PC-9 (cell line): ENCODE results near the gene RPL7A. TPM values are rescaled to one million over a fixed set of nuclear protein-coding genes. Genes with fewer than 3 reads are reported as not detected.
"Not testable (repeated sequence)": the region's sequence is repeated elsewhere in the genome, so short reads cannot be mapped to it uniquely, and the experiment has no call there.

Source experiments
- Bru-seq: library from RNA; stranded (reverse); fragments of 400-500 nt; gene quantifications from one replicate; lab custom pipeline; 2021; lab: Mats Ljungman, UMichigan
- BruChase-seq, 2 experiments: library from RNA; stranded (reverse); fragments of 400-500 nt; gene quantifications; one replicate each; lab custom pipeline; 2021; lab: Mats Ljungman, UMichigan
- BruUV-seq: library from RNA; stranded (reverse); fragments of 400-500 nt; replicated peaks from 2 replicates; lab custom pipeline; 2021; lab: Mats Ljungman, UMichigan
- CTCF ChIA-PET: fragments of 300-600 bp; sonication (Branson Sonifier 250); formaldehyde crosslinking; loops from one replicate; lab custom pipeline; 2022; ENCODE audit warnings: antibody characterized with exemption; lab: Charles Lee
- POLR2A ChIA-PET: fragments of 300-600 bp; sonication (Branson Sonifier 250); formaldehyde crosslinking; loops from one replicate; lab custom pipeline; 2022; ENCODE audit warnings: antibody characterized with exemption; ENCODE audit not compliant: unreplicated experiment; lab: Charles Lee
- DNase-seq, 2 experiments: peaks; one replicate each; pipeline versions ENCODE4 v3.0.0 to v3.0.0-alpha.2; 2015 to 2022; ENCODE audit warnings: mixed read lengths in 1 of 2
- H2AFZ ChIP-seq: fragments of 200-600 bp; sonication (generic); 2 replicates; pipeline ENCODE4 v1.8.1; 2017; ENCODE audit warnings: antibody characterized with exemption
- H3F3A ChIP-seq: fragments of 200-600 bp; sonication (generic); 2 replicates; pipeline ENCODE4 v1.8.1; 2017; ENCODE audit warnings: antibody characterized with exemption, mild to moderate bottlenecking, low read depth; ENCODE audit not compliant: insufficient read depth
- H3K27ac ChIP-seq: fragments of 200-600 bp; sonication (generic); 2 replicates; pipeline ENCODE4 v1.6.1; 2016; ENCODE audit warnings: mixed run types
- H3K27me3 ChIP-seq: fragments of 200-600 bp; sonication (generic); 2 replicates; pipeline ENCODE4 v1.6.1; 2016; ENCODE audit warnings: low read depth, mixed run types; ENCODE audit not compliant: insufficient read depth
- H3K36me3 ChIP-seq: fragments of 200-600 bp; sonication (generic); 2 replicates; pipeline ENCODE4 v1.6.1; 2016; ENCODE audit warnings: low read depth, mixed run types
- H3K4me1 ChIP-seq: fragments of 200-600 bp; sonication (generic); replicated peaks from 2 replicates; pipeline ENCODE4 v1.6.1; 2016; ENCODE audit warnings: mixed run types; ENCODE audit not compliant: insufficient read depth
- H3K4me2 ChIP-seq: fragments of 200-600 bp; sonication (generic); 2 replicates; pipeline ENCODE4 v1.6.1; 2017; ENCODE audit warnings: mixed run types
- H3K4me3 ChIP-seq: fragments of 200-600 bp; sonication (generic); 2 replicates; pipeline ENCODE4 v1.6.1; 2016; ENCODE audit warnings: mixed run types
- H3K79me2 ChIP-seq: fragments of 200-600 bp; sonication (generic); 2 replicates; pipeline ENCODE4 v1.6.1; 2017; ENCODE audit warnings: low read depth, mixed run types
- H3K9me2 ChIP-seq: fragments of 200-600 bp; sonication (generic); 2 replicates; pipeline ENCODE4 v1.8.1; 2017; ENCODE audit warnings: mild to moderate bottlenecking; ENCODE audit not compliant: insufficient read depth
- H3K9me3 ChIP-seq: fragments of 200-600 bp; sonication (generic); 2 replicates; pipeline ENCODE4 v1.8.1; 2016; ENCODE audit warnings: low read depth; ENCODE audit not compliant: insufficient read depth
- H4K20me1 ChIP-seq: fragments of 200-600 bp; sonication (generic); 2 replicates; pipeline ENCODE4 v1.8.1; 2017; ENCODE audit not compliant: insufficient read depth
- EZH2 ChIP-seq: fragments of 200-600 bp; sonication (generic); IDR thresholded peaks from 2 replicates; pipeline ENCODE4 v1.8.0; 2017; ENCODE audit warnings: antibody characterized with exemption, low read depth
- intact Hi-C: fragments of 100-400 bp; cut with micrococcal nuclease; formaldehyde crosslinking; loops from one replicate; pipeline ENCODE4 v1.10.0; 2022; ENCODE audit not compliant: unreplicated experiment
- long read RNA-seq: library from polyadenylated mRNA; stranded (forward); transcript quantifications from one replicate; pipeline ENCODE4 v2.0.0, GENCODE V29; 2022
- total RNA-seq: library from RNA; stranded (reverse); gene quantifications from 2 replicates; pipeline ENCODE4 v1.2.3, GENCODE V29; 2021
- TF ChIP-seq, protein P1 (sequence below): fragments of 200-600 bp; sonication (generic); conservative IDR thresholded peaks from 2 replicates; pipeline ENCODE4 v1.6.1; 2017; ENCODE audit warnings: mixed run types, antibody characterized with exemption, mild to moderate bottlenecking, moderate library complexity

The RPL7A gene
- total RNA-seq (2,381 and 2,937 TPM in 2 replicates), Bru-seq, nascent RNA (percentile 100 among the genes with signal in this experiment), BruChase-seq, experiment 1, labeled RNA remaining after a 2-hour chase (percentile 100 among the genes with signal in this experiment), BruChase-seq, experiment 2, labeled RNA remaining after a 6-hour chase (percentile 100 among the genes with signal in this experiment)
- long read RNA-seq, transcript RPL7A-208 (2 exons, 374 nt) = minor isoform, 8 of 567 reads
- long read RNA-seq, transcript RPL7A-205 (8 exons, 941 nt) = minor isoform, 7 of 567 reads
- long read RNA-seq, transcript RPL7A-202 (8 exons, 891 nt) = major isoform, 194 of 567 reads
- long read RNA-seq, partial matches to known transcripts = 350 of 567 reads
- long read RNA-seq, other reads (novel, unspliced or antisense) = 5 of 567 reads

DNA sequence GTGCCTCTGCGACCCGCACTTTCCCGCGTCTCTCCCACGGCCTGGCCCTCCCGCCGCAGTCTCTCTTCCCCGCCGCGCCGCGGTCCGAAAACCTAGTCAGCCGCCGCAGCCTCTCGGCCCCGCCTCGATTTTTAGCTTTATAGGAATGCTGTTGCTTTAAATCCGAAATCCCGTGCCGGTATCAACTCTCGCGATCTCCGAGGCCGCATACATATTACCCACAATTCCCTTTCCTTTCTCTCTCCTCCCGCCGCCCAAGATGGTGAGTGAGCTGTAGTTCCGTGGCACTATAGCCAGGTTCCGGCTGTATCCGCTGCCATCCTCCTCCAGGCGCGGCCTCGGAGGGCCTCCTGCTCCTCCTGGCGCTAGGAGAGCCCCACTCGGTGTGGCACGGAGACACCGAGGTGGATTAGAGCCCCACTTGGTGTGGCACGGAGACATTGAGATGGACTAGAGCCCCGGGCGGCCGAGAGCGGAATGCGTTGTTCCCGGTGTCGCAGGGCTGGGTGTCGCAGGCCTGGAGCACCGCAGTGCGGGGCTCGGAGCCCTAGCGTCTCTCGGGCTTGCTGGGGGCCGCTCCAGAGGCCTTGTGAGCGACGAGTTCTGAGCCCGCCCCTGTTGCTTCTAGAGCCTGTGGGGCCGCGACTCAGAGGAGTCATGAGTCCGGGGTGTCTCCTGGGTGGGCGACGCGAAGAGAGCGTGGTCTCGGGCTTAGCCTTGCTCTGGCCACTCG is at the start of gene RPL7A, which contains the start of gene MED22:
Gene RPL7A, plus strand, starts transcription at position 234 of the 733 bp plus-strand sequence. Its CDS starts 26 bp downstream, at position 260.
Gene MED22, minus strand, starts transcription at position 147 of the 733 bp plus-strand sequence. CDS start 1,469 bp downstream, outside the sequence.
- Histone ChIP-seq H3F3A (peaks cover 51% of the 10 kb centered on the region), H3K4me3 (peak within 1 kb of the TSS; percentile 99), H3K9me2 (no peaks in the 10 kb centered on the region), H3K27ac (peak within 1 kb of the TSS; percentile 97), H3K79me2 (peaks cover 58% of the 10 kb centered on the region), H4K20me1 (peaks cover 52% of the 10 kb centered on the region), H3K4me2 (peak within 1 kb of the TSS; percentile 95), H3K36me3 (peaks cover 41% of the 10 kb centered on the region), H3K9me3 (no peaks in the 10 kb centered on the region), H3K4me1 (peaks cover 17% of the 10 kb centered on the region), H3K27me3 (no peaks in the 10 kb centered on the region), H2AFZ (peak within 1 kb of the TSS; percentile 76)
- TF ChIP-seq, protein P1, sequence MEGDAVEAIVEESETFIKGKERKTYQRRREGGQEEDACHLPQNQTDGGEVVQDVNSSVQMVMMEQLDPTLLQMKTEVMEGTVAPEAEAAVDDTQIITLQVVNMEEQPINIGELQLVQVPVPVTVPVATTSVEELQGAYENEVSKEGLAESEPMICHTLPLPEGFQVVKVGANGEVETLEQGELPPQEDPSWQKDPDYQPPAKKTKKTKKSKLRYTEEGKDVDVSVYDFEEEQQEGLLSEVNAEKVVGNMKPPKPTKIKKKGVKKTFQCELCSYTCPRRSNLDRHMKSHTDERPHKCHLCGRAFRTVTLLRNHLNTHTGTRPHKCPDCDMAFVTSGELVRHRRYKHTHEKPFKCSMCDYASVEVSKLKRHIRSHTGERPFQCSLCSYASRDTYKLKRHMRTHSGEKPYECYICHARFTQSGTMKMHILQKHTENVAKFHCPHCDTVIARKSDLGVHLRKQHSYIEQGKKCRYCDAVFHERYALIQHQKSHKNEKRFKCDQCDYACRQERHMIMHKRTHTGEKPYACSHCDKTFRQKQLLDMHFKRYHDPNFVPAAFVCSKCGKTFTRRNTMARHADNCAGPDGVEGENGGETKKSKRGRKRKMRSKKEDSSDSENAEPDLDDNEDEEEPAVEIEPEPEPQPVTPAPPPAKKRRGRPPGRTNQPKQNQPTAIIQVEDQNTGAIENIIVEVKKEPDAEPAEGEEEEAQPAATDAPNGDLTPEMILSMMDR = 0 out of 2 replicates have a peak, but pooled peaks have one; percentile 17
- no peak for TF ChIP-seq EZH2
- POLR2A ChIA-PET = interaction anchor here (0.6 to 0.9 kb wide), 8 partner anchors 25 to 942 kb away, joined by 3 to 19 read pairs (median 6); partner anchors contain the start of gene GTF3C5
- CTCF ChIA-PET = interaction anchor here (0.6 to 1.1 kb wide), 2 partner anchors 162 to 187 kb away, joined by 3 to 5 read pairs; no protein-coding TSS in a partner anchor
- BruUV-seq = TSS peak; percentile 41
- intact Hi-C loops = loop anchor here (1.0 kb wide), 2 partner anchors 12 to 28 kb away; partner anchors contain the start of genes STKLD1, SURF4 and SURF6
- peak; percentile 87 to 93 for DNase-seq

DNA sequence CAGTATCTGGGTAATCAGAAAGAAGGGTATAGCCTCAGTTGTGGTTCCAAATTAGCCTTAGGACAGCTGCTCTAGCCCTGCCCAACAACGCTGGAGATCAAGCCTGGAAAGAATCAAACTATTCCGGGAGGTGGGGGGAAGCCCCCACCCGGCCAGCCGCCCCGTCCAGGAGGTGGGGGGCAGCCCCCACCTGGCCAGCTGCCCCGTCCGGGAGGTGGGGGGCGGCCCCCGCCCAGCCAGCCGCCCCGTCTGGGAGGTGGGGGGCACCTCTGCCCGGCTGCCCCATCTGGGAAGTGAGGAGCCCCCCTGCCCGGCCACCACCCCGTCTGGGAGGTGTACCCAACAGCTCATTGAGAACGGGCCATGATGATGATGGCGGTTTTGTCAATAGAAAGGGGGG is 48.0 kb upstream of the RPL7A start:
- H3K4me2 ChIP-seq, H3K4me3 ChIP-seq, H3K9me3 ChIP-seq, H3K4me1 ChIP-seq, H3K27ac ChIP-seq, H3K9me2 ChIP-seq, BruUV-seq, H4K20me1 ChIP-seq, CTCF ChIA-PET, DNase-seq, H2AFZ ChIP-seq, H3K79me2 ChIP-seq, intact Hi-C loops, H3F3A ChIP-seq, H3K36me3 ChIP-seq: not testable (repeated sequence)
- peaks cover 77% of the 10 kb centered on the region for H3K27me3 ChIP-seq
- POLR2A ChIA-PET = interaction anchor here (0.6 kb wide), 1 partner anchor 1738 kb away, joined by 3 read pairs; no protein-coding TSS in a partner anchor

DNA sequence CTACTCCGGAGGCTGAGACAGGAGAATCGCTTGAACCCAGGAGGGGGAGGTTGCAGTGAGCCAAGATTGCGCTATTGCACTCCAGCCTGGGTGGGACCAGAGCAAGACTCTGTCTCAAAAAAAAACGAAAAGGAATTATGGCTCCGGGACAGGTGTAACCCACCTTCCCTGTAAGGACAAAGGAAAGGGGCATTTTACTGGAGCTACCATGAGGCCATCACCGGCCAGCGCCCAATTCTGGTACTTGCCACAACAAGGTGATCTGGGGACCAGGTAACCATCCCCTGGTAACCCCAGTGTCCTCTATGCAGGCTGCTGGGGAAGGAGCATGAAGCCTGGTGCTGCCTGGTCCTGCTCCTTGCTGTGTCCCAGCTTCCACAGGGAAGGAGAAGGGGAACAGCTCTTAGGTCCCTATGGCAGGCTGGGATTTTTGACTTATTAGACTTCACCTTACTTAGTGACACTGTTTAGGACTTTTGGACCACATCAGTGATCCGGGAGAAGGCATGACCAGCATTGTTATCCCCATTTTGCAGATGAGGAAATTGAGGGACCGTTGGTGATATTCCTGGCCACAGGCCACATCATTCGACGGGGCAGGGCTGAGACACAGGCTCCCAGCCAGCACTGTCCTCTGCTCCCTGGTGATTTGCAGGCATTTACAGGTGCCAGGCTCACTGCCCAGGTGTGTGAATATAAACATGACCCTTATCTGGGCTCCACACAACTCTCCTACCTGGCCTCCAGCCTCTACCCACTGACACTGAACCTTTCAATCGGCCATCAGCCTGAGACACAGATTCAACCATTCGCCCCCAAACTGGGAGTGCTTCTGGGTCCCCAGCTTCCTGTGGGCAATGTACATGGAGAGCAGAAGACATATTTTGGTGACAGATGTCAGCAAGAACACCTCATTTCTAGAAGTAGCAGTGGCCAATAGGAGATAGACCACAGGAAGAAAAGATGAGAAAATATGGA is 46.5 kb upstream of the RPL7A start:
- H3F3A ChIP-seq = no peaks in the 10 kb centered on the region
- no peaks in the 10 kb centered on the region for H3K9me2 ChIP-seq
- ChIA-PET CTCF (no interaction called here), POLR2A (no interaction called here)
- no TSS peak for BruUV-seq
- H3K4me2 ChIP-seq = no peak overlapping the region
- DNase-seq = no peak
- H3K4me3 ChIP-seq = no peak overlapping the region
- intact Hi-C loops = no loop called here
- H4K20me1 ChIP-seq = no peaks in the 10 kb centered on the region
- H3K27ac ChIP-seq = no peak overlapping the region
- H2AFZ ChIP-seq = no peak overlapping the region
- no peaks in the 10 kb centered on the region for H3K36me3 ChIP-seq
- H3K79me2 ChIP-seq = no peaks in the 10 kb centered on the region
- peaks cover 73% of the 10 kb centered on the region for H3K27me3 ChIP-seq
- TF ChIP-seq, protein P1 = no peak
- no peak for TF ChIP-seq EZH2
- H3K9me3 ChIP-seq = no peaks in the 10 kb centered on the region
- H3K4me1 ChIP-seq = no peaks in the 10 kb centered on the region
